Measurements from ENCODE around the gene NDUFS8. TPM values are rescaled to one million over a fixed set of nuclear protein-coding genes. Genes with fewer than 3 reads are reported as not detected.

Gene NDUFS8
- total RNA-seq, 1 experiment from 2014 or later: 214 TPM

- no peaks in the 10 kb centered on the region for H3K23me2 ChIP-seq (ENCODE audit: insufficient read length, low read depth, low read length, poor library complexity, severe bottlenecking)
- no peak overlapping the region for H3T11ph ChIP-seq (ENCODE audit: low read length)
- H2AK5ac ChIP-seq (ENCODE audit: insufficient read length, low read length): no peak overlapping the region
- H2AFZ ChIP-seq (ENCODE audit: low read length): no peak overlapping the region
- no peak overlapping the region for H3K14ac ChIP-seq (ENCODE audit: insufficient read depth, low read length)
- no CpG with 5 or more reads among the region's 35 CpGs for WGBS (ENCODE audit: extremely low coverage, insufficient read length, low lambda C conversion rate)
- no peaks in the 10 kb centered on the region for H3K27me3 ChIP-seq (ENCODE audit: insufficient read depth, low read length)
- no peak overlapping the region for H3K56ac ChIP-seq (ENCODE audit: insufficient read length, low read depth, low read length)
- no peak overlapping the region for H3K18ac ChIP-seq (ENCODE audit: insufficient read length, low read depth, low read length)
- H2BK20ac ChIP-seq (ENCODE audit: low read depth, low read length, poor library complexity, severe bottlenecking): no peak overlapping the region
- H4K5ac ChIP-seq (ENCODE audit: insufficient read length, low read depth, low read length): no peak overlapping the region
- no peaks in the 10 kb centered on the region for H3K9me3 ChIP-seq (ENCODE audit: control insufficient read depth, low read depth, low read length)
- peaks cover 2% of the 10 kb centered on the region for H4K20me1 ChIP-seq (ENCODE audit: control insufficient read depth, insufficient read depth, insufficient read length)
- no peaks in the 10 kb centered on the region for H3K9me3 Mint-ChIP-seq
- H3K4me3 Mint-ChIP-seq: no peak overlapping the region
- H3K23ac ChIP-seq (ENCODE audit: insufficient read length, low read depth, low read length): no peak overlapping the region
- H3K27ac ChIP-seq (ENCODE audit: insufficient read length, low read depth, low read length): no peak overlapping the region
- no peak overlapping the region for H2BK12ac ChIP-seq (ENCODE audit: insufficient read length, low read depth, low read length)
- no peak overlapping the region for H2BK15ac ChIP-seq (ENCODE audit: low read depth, low read length)
- no peak overlapping the region for H3K27ac Mint-ChIP-seq
- H2BK120ac ChIP-seq (ENCODE audit: low read depth, low read length, poor library complexity, severe bottlenecking): no peak overlapping the region
- no peaks in the 10 kb centered on the region for H3K79me1 ChIP-seq (ENCODE audit: insufficient read depth, low read depth, low read length, poor library complexity, severe bottlenecking)
- peak; percentile 30 for DNase-seq
- no peaks in the 10 kb centered on the region; the same call in 1 of the 2 replicates for H3K27me3 Mint-ChIP-seq (ENCODE audit: low read depth)
- no peak overlapping the region for H4K8ac ChIP-seq (replicated peaks; ENCODE audit: insufficient read length, low read depth, low read length)
- no peak for TF ChIP-seq CTCF (conservative IDR thresholded peaks at IDR 0.05)
- no peak overlapping the region for H2BK5ac ChIP-seq (ENCODE audit: insufficient read length, low read length)
- no peak overlapping the region for H3K4ac ChIP-seq (ENCODE audit: low read depth, low read length)
- H3K36me3 Mint-ChIP-seq (ENCODE audit: insufficient read depth in 1 of 3, low read depth in 3 of 3): peaks cover 3 to 23% (median 4%) of the 10 kb centered on the region in 3 experiments; a peak in 5 of 7 replicates
- no peak overlapping the region for H4K91ac ChIP-seq (ENCODE audit: insufficient read length, low read depth, low read length)
- H3K9ac ChIP-seq (ENCODE audit: extremely low read depth, insufficient read length, low read length): no peak overlapping the region
- no peaks in the 10 kb centered on the region for H3K79me2 ChIP-seq (ENCODE audit: insufficient read depth, low read length)
- H3K4me1 ChIP-seq (ENCODE audit: insufficient read depth, low read length): no peaks in the 10 kb centered on the region
- H3K4me1 Mint-ChIP-seq: peaks cover 6 to 11% of the 10 kb centered on the region in 2 experiments
- no peak overlapping the region for H3K4me2 ChIP-seq (ENCODE audit: insufficient read depth, insufficient read length, low read length)
Observed at GRCh38 chr11:68048681-68049508, 18.4 kb downstream of the NDUFS8 start.
